ENCODE measurements around the gene ERCC6L2.

GRCh38 chr9:95979446-95979845, 104.0 kb downstream of the ERCC6L2 start:
- TF ChIP-seq, protein P1, sequence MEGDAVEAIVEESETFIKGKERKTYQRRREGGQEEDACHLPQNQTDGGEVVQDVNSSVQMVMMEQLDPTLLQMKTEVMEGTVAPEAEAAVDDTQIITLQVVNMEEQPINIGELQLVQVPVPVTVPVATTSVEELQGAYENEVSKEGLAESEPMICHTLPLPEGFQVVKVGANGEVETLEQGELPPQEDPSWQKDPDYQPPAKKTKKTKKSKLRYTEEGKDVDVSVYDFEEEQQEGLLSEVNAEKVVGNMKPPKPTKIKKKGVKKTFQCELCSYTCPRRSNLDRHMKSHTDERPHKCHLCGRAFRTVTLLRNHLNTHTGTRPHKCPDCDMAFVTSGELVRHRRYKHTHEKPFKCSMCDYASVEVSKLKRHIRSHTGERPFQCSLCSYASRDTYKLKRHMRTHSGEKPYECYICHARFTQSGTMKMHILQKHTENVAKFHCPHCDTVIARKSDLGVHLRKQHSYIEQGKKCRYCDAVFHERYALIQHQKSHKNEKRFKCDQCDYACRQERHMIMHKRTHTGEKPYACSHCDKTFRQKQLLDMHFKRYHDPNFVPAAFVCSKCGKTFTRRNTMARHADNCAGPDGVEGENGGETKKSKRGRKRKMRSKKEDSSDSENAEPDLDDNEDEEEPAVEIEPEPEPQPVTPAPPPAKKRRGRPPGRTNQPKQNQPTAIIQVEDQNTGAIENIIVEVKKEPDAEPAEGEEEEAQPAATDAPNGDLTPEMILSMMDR (IDR thresholded peaks at IDR 0.05): no peak
- TF ChIP-seq EZH2 (IDR thresholded peaks at IDR 0.05; ENCODE audit: borderline replicate concordance, insufficient read depth, low read depth, low read length, poor library complexity, severe bottlenecking): no peak

All from B cell (primary cell).